Neural crest cell (in vitro differentiated cells): Measurements from ENCODE around the gene DNPEP. TPM values are rescaled to one million over a fixed set of nuclear protein-coding genes. Genes with fewer than 3 reads are reported as not detected.

Source experiments
- DNase-seq: peaks from one replicate; pipeline ENCODE4 v3.0.0; 2021; ENCODE audit warnings: low read depth, mixed read lengths, low spot score
- H3K27ac Mint-ChIP-seq: one replicate; pipeline ENCODE4 v1.8.0; 2021; ENCODE audit warnings: mild to moderate bottlenecking, mixed read lengths; ENCODE audit not compliant: unreplicated experiment
- H3K27me3 Mint-ChIP-seq: 2 replicates; pipeline ENCODE4 v1.8.0; 2021; ENCODE audit warnings: low read depth, mild to moderate bottlenecking, mixed read lengths
- H3K36me3 Mint-ChIP-seq: 2 replicates; pipeline ENCODE4 v1.8.0; 2021; ENCODE audit warnings: low read depth, mild to moderate bottlenecking, mixed read lengths
- H3K4me1 Mint-ChIP-seq: 2 replicates; pipeline ENCODE4 v1.8.0; 2021; ENCODE audit warnings: mixed read lengths
- H3K4me3 Mint-ChIP-seq: one replicate; pipeline ENCODE4 v1.8.0; 2021; ENCODE audit warnings: mild to moderate bottlenecking, mixed read lengths
- H3K9me3 Mint-ChIP-seq: 2 replicates; pipeline ENCODE4 v1.8.0; 2021; ENCODE audit warnings: mixed read lengths
- total RNA-seq: library from RNA; stranded (reverse); gene quantifications from 2 replicates; pipeline ENCODE4 v1.2.1, GENCODE V29; 2021
- TF ChIP-seq, protein P1 (sequence below): fragments of 200-600 bp; sonication (generic); conservative IDR thresholded peaks from 2 replicates; pipeline ENCODE4 v1.5.0; 2021; ENCODE audit warnings: antibody characterized with exemption, mild to moderate bottlenecking

DNPEP gene
- total RNA-seq, 1 donor from 2014 or later, result 36.9 TPM

DNA sequence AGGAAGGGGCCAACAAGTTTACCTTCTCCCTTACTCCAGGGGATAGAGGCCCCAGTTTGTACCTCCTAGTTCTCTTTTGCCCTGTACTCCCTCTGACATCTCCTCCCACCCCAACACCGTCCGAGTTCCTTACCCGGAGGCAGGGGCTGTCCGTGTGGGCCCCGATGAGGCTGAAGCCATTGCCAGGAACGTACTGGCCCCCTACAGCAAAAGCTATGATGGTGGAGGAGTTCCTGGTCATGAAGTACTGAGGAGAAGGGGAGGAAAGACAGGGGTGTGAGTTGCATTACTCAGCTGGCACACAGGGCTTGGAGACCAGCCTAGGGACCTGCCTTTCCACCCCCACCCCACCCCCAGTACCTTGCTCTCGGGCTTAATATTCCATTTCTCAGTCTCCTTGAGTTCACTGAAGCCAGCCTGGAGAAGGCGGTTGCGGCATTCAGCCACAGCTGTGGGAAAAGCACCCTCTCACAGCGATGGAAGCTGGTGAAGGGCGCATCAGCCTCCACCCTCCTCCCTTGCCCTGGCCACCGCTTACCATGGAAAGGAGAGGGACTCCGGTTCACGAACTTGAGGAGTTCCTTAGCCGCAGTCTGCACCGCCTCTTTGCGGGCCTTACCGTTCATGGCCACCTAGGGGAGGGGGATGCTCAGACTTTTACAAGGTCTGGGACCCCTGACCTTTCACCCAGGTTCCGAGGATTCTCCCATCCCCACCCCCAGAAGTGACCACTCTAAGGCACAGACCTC is 1.0 kb downstream of the DNPEP start:
- no peaks in the 10 kb centered on the region for H3K9me3 Mint-ChIP-seq
- no peak overlapping the region for H3K27ac Mint-ChIP-seq
- H3K27me3 Mint-ChIP-seq, result no peaks in the 10 kb centered on the region
- peak overlapping the region; percentile 95 for H3K4me3 Mint-ChIP-seq
- TF ChIP-seq, protein P1, sequence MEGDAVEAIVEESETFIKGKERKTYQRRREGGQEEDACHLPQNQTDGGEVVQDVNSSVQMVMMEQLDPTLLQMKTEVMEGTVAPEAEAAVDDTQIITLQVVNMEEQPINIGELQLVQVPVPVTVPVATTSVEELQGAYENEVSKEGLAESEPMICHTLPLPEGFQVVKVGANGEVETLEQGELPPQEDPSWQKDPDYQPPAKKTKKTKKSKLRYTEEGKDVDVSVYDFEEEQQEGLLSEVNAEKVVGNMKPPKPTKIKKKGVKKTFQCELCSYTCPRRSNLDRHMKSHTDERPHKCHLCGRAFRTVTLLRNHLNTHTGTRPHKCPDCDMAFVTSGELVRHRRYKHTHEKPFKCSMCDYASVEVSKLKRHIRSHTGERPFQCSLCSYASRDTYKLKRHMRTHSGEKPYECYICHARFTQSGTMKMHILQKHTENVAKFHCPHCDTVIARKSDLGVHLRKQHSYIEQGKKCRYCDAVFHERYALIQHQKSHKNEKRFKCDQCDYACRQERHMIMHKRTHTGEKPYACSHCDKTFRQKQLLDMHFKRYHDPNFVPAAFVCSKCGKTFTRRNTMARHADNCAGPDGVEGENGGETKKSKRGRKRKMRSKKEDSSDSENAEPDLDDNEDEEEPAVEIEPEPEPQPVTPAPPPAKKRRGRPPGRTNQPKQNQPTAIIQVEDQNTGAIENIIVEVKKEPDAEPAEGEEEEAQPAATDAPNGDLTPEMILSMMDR, result no peak
- H3K36me3 Mint-ChIP-seq, result peaks cover 6% of the 10 kb centered on the region
- peaks cover 14% of the 10 kb centered on the region for H3K4me1 Mint-ChIP-seq
- no peak for DNase-seq

DNA sequence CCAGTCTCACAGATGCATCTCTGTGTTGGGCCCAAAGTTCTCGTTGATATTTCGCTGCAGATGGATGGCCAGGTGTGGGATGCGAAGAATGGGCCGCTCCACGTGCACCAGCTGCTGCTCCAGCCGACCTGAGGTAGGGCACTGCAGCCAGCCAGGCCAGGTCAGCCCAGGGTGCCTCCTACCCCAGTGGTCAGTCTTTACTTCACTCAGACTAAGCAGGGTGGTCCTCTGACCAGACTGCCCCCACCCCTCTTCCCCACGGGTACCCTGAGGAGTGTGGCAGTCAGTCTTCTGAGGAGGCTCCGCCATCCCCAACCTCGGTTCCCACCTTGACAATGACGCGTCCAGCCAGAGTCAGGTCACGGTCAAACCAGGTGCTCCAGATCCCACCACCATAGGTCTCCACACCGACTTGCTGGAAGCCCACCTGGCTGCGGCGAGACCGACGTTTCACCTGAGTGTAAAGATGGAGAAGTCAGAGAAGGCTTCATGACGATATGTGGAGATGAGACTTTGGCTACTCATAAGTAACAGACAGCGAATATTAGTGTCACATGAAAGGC is 1.7 kb downstream of the DNPEP start:
- DNase-seq, result no peak
- TF ChIP-seq, protein P1, result no peak
- Mint-ChIP-seq H3K27ac (no peak overlapping the region), H3K36me3 (peaks cover 6% of the 10 kb centered on the region), H3K27me3 (no peaks in the 10 kb centered on the region), H3K4me1 (peaks cover 14% of the 10 kb centered on the region), H3K9me3 (no peaks in the 10 kb centered on the region), H3K4me3 (peak overlapping the region; percentile 95)

DNA sequence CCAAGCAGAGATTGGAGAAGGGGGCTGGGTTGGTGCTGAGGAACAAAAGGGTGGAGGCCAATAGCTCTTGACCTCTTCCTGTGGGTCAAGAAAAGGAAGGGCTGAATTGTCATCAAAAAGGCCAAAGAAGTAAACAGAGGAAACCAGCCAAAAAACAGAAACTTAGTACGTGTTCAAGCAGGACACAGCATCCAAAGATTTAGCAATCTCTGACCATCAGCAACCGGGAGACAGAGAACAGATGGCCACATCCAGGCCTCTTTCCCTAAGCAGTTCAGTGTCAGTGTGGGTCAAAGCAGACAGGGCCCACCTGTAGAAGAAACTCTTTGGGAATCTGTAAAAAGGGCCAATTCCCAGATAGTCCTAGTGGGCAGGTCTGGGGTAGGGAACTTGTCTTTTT is 2.9 kb downstream of the DNPEP start:
- TF ChIP-seq, protein P1, result no peak
- no peak for DNase-seq
- Mint-ChIP-seq H3K27me3 (no peaks in the 10 kb centered on the region), H3K9me3 (no peaks in the 10 kb centered on the region), H3K4me3 (peak overlapping the region; percentile 65), H3K4me1 (peaks cover 14% of the 10 kb centered on the region), H3K36me3 (peaks cover 9% of the 10 kb centered on the region), H3K27ac (no peak overlapping the region)

- Mint-ChIP-seq H3K9me3 (no peaks in the 10 kb centered on the region), H3K27me3 (no peaks in the 10 kb centered on the region), H3K4me1 (peaks cover 14% of the 10 kb centered on the region), H3K27ac (no peak overlapping the region), H3K36me3 (peaks cover 9% of the 10 kb centered on the region), H3K4me3 (peak overlapping the region; percentile 65)
- DNase-seq, result no peak
- TF ChIP-seq, protein P1, result no peak
Observed at GRCh38 chr2:219384083-219384713, 3.5 kb downstream of the DNPEP start.

- H3K27ac Mint-ChIP-seq, result no peak overlapping the region
- H3K27me3 Mint-ChIP-seq, result no peaks in the 10 kb centered on the region
- H3K9me3 Mint-ChIP-seq, result no peaks in the 10 kb centered on the region
- peak overlapping the region; percentile 21 for H3K4me3 Mint-ChIP-seq
- no peaks in the 10 kb centered on the region for H3K4me1 Mint-ChIP-seq
- no peak for DNase-seq
- H3K36me3 Mint-ChIP-seq, result peaks cover 9% of the 10 kb centered on the region
- TF ChIP-seq, protein P1, result no peak
Observed at GRCh38 chr2:219381448-219381847, 6.3 kb downstream of the DNPEP start.
